Epithelial cell of esophagus (primary cell): ENCODE results near the gene PLEKHG5.

Experiments used
- DNase-seq: peaks from one replicate; pipeline ENCODE4 v3.0.0; 2010; ENCODE audit warnings: low read depth
- H3K4me3 ChIP-seq: 2 replicates; pipeline ENCODE4 v1.5.1; 2011; ENCODE audit warnings: mild to moderate bottlenecking, low read length, control low read depth
- CTCF ChIP-seq: IDR thresholded peaks from 2 replicates; pipeline ENCODE4 v1.5.1; 2011; ENCODE audit warnings: low read depth, mild to moderate bottlenecking, low read length, control low read depth, inconsistent platforms; ENCODE audit not compliant: insufficient read depth; ENCODE audit errors: missing control alignments

The PLEKHG5 gene

GRCh38 chr1:6503884-6504602 is 12.6 kb upstream of the PLEKHG5 start:
- no peak for DNase-seq

GRCh38 chr1:6502000-6502891 is 10.8 kb upstream of the PLEKHG5 start:
- DNase-seq: no peak
- TF ChIP-seq CTCF: no peak
- no peak overlapping the region for H3K4me3 ChIP-seq

More at GRCh38 chr1:6503884-6504602, 12.6 kb upstream of the PLEKHG5 start:
- TF ChIP-seq CTCF: no peak
- H3K4me3 ChIP-seq: no peak overlapping the region

GRCh38 chr1:6501279-6501813 is 9.9 kb upstream of the PLEKHG5 start:
- no peak for TF ChIP-seq CTCF
- no peak overlapping the region for H3K4me3 ChIP-seq
- no peak for DNase-seq

GRCh38 chr1:6500544-6501278 is 9.2 kb upstream of the PLEKHG5 start:
- DNase-seq: no peak
- no peak for TF ChIP-seq CTCF
- no peak overlapping the region for H3K4me3 ChIP-seq

GRCh38 chr1:6499296-6499695 is 7.8 kb upstream of the PLEKHG5 start:
- no peak overlapping the region for H3K4me3 ChIP-seq
- no peak for DNase-seq
- TF ChIP-seq CTCF: no peak

GRCh38 chr1:6498576-6499111 is 7.2 kb upstream of the PLEKHG5 start:
- no peak overlapping the region for H3K4me3 ChIP-seq
- DNase-seq: no peak
- no peak for TF ChIP-seq CTCF
